Peyer's patch (tissue), 4 donors: ENCODE measurements around the gene STX18. TPM values are rescaled to one million over a fixed set of nuclear protein-coding genes. Genes with fewer than 3 reads are reported as not detected.

Experiments
- DNase-seq, 3 donors: peaks; one replicate each; pipeline ENCODE4 v3.0.0-alpha.2; 2017 to 2019
- H3K27ac ChIP-seq, 4 donors: fragments of 200-600 bp; sonication (generic); one replicate each; pipeline ENCODE4 v1.5.1; 2016 to 2019
- H3K27me3 ChIP-seq, 2 donors: fragments of 200-600 bp; sonication (generic); one replicate each; pipeline ENCODE4 v1.5.1; 2019
- H3K36me3 ChIP-seq, 3 donors: fragments of 200-600 bp; sonication (generic); one replicate each; pipeline ENCODE4 v1.5.1; 2016 to 2019
- H3K4me1 ChIP-seq, 4 donors: fragments of 200-600 bp; sonication (generic); one replicate each; pipeline ENCODE4 v1.5.1; 2016 to 2019
- H3K4me3 ChIP-seq, 4 donors: fragments of 200-600 bp; sonication (generic); 1 replicate in 3 of 4; 2 replicates in 1 of 4; pipeline ENCODE4 v1.5.1; 2016 to 2019; ENCODE audit warnings: mild to moderate bottlenecking in 1 of 4
- H3K9me3 ChIP-seq, 4 donors: fragments of 200-600 bp; sonication (generic); one replicate each; pipeline ENCODE4 v1.5.1; 2016 to 2019; ENCODE audit warnings: mild to moderate bottlenecking in 1 of 4
- CTCF ChIP-seq, 6 experiments: fragments of 450-650 bp in 4 of 6; fragments of 200-600 bp in 2 of 6; sonication (generic) in 1 of 6; IDR thresholded peaks; one replicate each; pipeline ENCODE4 v1.5.1; 2017 to 2019; ENCODE audit warnings: antibody characterized with exemption in 6 of 6, mild to moderate bottlenecking in 3 of 6, moderate library complexity in 1 of 6
- POLR2A ChIP-seq, 2 donors: fragments of 450-650 bp; IDR thresholded peaks; one replicate each; pipeline ENCODE4 v1.5.1; 2017; ENCODE audit warnings: antibody characterized with exemption in 2 of 2, mild to moderate bottlenecking in 2 of 2, moderate library complexity in 2 of 2
- total RNA-seq, 4 donors: library from RNA; depleted of rRNA; stranded (reverse); fragments of >200 nt; gene quantifications; one replicate each; pipeline ENCODE4 v1.1.0, GENCODE V29; 2016

Gene STX18
- total RNA-seq, 4 donors from 2014 or later = 33.0 to 56.0 (median 42.3) TPM

DNA sequence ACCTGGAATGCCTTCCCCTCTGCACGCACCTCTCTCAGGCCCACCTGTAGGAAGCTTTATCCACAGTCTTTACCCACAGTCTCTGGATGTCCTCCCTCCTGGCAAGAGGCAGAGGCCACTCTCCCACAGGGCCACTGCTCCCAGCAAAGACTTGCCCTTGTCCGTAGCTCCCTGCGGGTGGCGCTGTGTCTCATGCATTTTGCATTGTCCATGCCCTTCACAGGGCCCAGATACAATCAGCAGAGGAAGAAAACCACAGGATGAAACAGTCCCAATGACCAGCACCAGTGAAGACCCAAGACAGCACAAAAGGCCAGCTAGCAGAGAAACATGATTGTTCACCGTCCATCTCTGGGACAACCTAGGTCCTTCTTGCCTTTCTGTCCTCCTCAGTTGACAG lies 157.0 kb downstream of the STX18 start:
- H3K9me3 ChIP-seq = no peaks in the 10 kb centered on the region
- peaks cover 0 to 28% of the 10 kb centered on the region in 2 donors for H3K27me3 ChIP-seq
- H3K36me3 ChIP-seq = no peaks in the 10 kb centered on the region
- no peak overlapping the region for H3K4me3 ChIP-seq
- peaks cover 0 to 32% (median 6%) of the 10 kb centered on the region in 4 donors for H3K4me1 ChIP-seq
- TF ChIP-seq POLR2A (IDR thresholded peaks at IDR 0.05) = no peak
- no peak for TF ChIP-seq CTCF (IDR thresholded peaks at IDR 0.05)
- no peak overlapping the region for H3K27ac ChIP-seq
- DNase-seq = no peak

DNA sequence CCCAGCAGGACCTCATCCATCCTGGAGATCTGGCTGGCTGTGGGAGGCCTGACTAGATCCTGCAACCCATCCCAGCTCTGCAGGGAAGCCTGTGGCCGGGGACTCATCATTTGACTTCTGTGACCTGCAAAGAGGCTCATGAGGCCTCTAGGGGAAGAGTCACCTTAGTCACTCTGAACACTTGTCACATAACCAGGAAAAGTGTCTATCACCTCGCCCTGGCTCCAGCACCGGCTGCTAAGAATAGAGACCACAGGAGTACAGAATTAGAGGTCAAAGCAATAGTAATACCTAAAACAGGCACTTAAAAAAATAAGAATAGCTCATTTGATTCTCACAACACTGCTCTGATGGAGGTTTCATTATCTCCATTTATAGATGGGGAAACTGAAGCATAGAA lies 158.8 kb downstream of the STX18 start:
- Histone ChIP-seq H3K9me3 (no peaks in the 10 kb centered on the region), H3K4me3 (no peak overlapping the region), H3K36me3 (no peaks in the 10 kb centered on the region), H3K27ac (no peak overlapping the region), H3K27me3 (peaks cover 0 to 28% of the 10 kb centered on the region in 2 donors), H3K4me1 (peaks cover 0 to 26% (median 6%) of the 10 kb centered on the region in 4 donors)
- TF ChIP-seq CTCF (IDR thresholded peaks at IDR 0.05) = no peak
- TF ChIP-seq POLR2A (IDR thresholded peaks at IDR 0.05) = no peak
- no peak for DNase-seq

- no peak for TF ChIP-seq POLR2A (IDR thresholded peaks at IDR 0.05)
- TF ChIP-seq CTCF (IDR thresholded peaks at IDR 0.05) = no peak
- no peak for DNase-seq
- H3K9me3 ChIP-seq = peaks cover 0 to 4% (median 0%) of the 10 kb centered on the region in 4 donors
- H3K4me3 ChIP-seq = no peak overlapping the region
- H3K36me3 ChIP-seq = no peaks in the 10 kb centered on the region
- H3K27ac ChIP-seq = no peak overlapping the region
- no peaks in the 10 kb centered on the region for H3K27me3 ChIP-seq
- no peaks in the 10 kb centered on the region for H3K4me1 ChIP-seq
These were observed 162.2 kb downstream of the STX18 start for GRCh38 chr4:4379540-4380087.

DNA sequence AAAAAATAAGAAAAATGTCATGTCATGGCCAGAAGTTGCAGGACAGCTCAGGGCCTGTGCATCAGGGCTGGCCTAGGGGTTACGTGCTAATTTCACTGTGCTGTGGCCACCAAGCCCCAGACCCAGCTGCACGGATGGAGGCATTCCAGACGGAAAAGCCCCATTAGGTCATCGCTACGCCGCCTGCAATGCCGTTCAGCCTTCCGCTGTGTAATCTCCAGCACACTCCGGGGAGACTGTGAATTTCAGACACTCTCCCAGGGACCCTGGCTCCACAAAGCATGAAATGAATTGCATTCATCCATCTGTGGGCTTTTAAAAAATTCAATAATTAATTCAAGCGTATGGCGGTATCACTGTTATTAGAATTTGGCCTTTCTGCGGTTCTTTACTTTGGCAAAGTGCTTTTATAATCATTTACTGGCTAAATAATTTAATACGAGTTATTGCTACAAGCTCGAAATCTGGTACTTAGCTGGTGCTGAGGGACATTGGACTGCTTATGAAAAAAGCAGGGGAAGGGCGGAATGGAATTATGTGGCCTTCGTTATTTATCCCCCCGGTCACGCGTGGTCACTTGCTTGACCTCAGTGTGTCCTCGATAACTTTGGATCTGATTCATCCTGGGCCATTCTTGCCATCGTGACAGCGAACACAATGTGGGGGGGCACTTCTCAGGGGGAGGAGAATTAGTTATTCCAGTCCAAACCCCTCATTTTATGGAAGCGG lies 164.0 kb downstream of the STX18 start:
- no peaks in the 10 kb centered on the region for H3K27me3 ChIP-seq
- no peak for DNase-seq
- H3K4me3 ChIP-seq = no peak overlapping the region
- no peaks in the 10 kb centered on the region for H3K36me3 ChIP-seq
- H3K27ac ChIP-seq = no peak overlapping the region
- TF ChIP-seq POLR2A (IDR thresholded peaks at IDR 0.05) = no peak
- no peak for TF ChIP-seq CTCF (IDR thresholded peaks at IDR 0.05)
- no peaks in the 10 kb centered on the region for H3K4me1 ChIP-seq
- peaks cover 0 to 4% (median 0%) of the 10 kb centered on the region in 4 donors for H3K9me3 ChIP-seq

DNA sequence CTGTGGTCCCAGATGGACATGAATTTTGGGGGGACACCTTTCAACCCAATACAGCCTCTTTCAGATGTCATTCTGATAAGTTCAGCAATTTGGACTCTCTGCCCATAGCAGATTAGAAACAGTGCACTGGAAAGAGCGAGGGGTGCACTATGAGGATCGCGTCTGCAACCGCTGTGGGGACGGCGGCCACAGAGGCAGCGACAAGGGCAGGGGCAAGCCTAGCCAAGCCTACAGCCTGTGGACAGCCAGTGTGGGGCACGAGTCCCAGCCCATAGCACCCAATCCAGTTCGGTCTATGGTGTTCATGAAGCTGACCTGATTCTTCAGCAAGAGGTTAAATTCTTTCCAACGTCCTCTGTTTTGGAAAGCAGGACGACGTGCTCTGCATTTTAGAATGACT lies 164.7 kb downstream of the STX18 start:
- H3K36me3 ChIP-seq = no peaks in the 10 kb centered on the region
- no peaks in the 10 kb centered on the region for H3K4me1 ChIP-seq
- TF ChIP-seq POLR2A (IDR thresholded peaks at IDR 0.05) = no peak
- no peak for TF ChIP-seq CTCF (IDR thresholded peaks at IDR 0.05)
- no peak for DNase-seq
- peaks cover 0 to 4% (median 0%) of the 10 kb centered on the region in 4 donors for H3K9me3 ChIP-seq
- no peak overlapping the region for H3K4me3 ChIP-seq
- H3K27ac ChIP-seq = no peak overlapping the region
- H3K27me3 ChIP-seq = no peaks in the 10 kb centered on the region
